MCF 10A (cell line): Measurements from ENCODE around the gene AGL. TPM values are rescaled to one million over a fixed set of nuclear protein-coding genes. Genes with fewer than 3 reads are reported as not detected.
"Not testable (repeated sequence)": the region's sequence is repeated elsewhere in the genome, so short reads cannot be mapped to it uniquely, and the experiment has no call there.

Source experiments
- BruUV-seq: library from RNA; stranded (reverse); fragments of 400-500 nt; replicated peaks from 2 replicates; lab custom pipeline; 2021; lab: Mats Ljungman, UMichigan
- CTCF ChIA-PET: fragments of 300-600 bp; sonication (Branson Sonifier 250); formaldehyde crosslinking; extraction: SDS; loops from one replicate; lab custom pipeline; 2021; ENCODE audit warnings: antibody characterized with exemption, inconsistent platforms; lab: Yijun Ruan, JAX
- POLR2A ChIA-PET: fragments of 300-600, 350-650 bp; sonication (Branson Sonifier 250); formaldehyde crosslinking; extraction: SDS; loops from one replicate; lab custom pipeline; 2020; ENCODE audit warnings: antibody characterized with exemption, inconsistent platforms; lab: Yijun Ruan, JAX
- DNase-seq: peaks from one replicate; pipeline ENCODE4 v3.0.0-alpha.2; 2018; ENCODE audit not compliant: unreplicated experiment
- H3K27ac Mint-ChIP-seq: one replicate; pipeline ENCODE4 v1.8.0; 2022; ENCODE audit warnings: mild to moderate bottlenecking, low read depth, mixed read lengths; ENCODE audit not compliant: unreplicated experiment
- H3K27me3 Mint-ChIP-seq: one replicate; pipeline ENCODE4 v1.8.0; 2022; ENCODE audit warnings: mixed read lengths; ENCODE audit not compliant: insufficient read depth, unreplicated experiment
- H3K36me3 Mint-ChIP-seq: one replicate; pipeline ENCODE4 v1.8.0; 2022; ENCODE audit warnings: mild to moderate bottlenecking, moderate library complexity, mixed read lengths; ENCODE audit not compliant: insufficient read depth, unreplicated experiment
- H3K4me1 Mint-ChIP-seq: one replicate; pipeline ENCODE4 v1.8.0; 2022; ENCODE audit warnings: mixed read lengths; ENCODE audit not compliant: insufficient read depth, unreplicated experiment
- H3K4me3 Mint-ChIP-seq: one replicate; pipeline ENCODE4 v1.8.0; 2022; ENCODE audit warnings: mild to moderate bottlenecking, moderate library complexity, mixed read lengths; ENCODE audit not compliant: unreplicated experiment
- H3K9me3 Mint-ChIP-seq: one replicate; pipeline ENCODE4 v1.8.0; 2022; ENCODE audit warnings: mixed read lengths; ENCODE audit not compliant: unreplicated experiment
- intact Hi-C: fragments of 100-400 bp; cut with micrococcal nuclease; formaldehyde crosslinking; loops from 2 replicates; pipeline ENCODE4 v1.14.1; 2022
- total RNA-seq: library from RNA; stranded (reverse); gene quantifications from 2 replicates; pipeline ENCODE4 v1.2.3, GENCODE V29; 2022
- TF ChIP-seq, protein P1 (sequence below): fragments of 200-600 bp; IDR thresholded peaks from one replicate; pipeline ENCODE4 v1.8.0; 2022; ENCODE audit warnings: antibody characterized with exemption, mild to moderate bottlenecking; ENCODE audit not compliant: unreplicated experiment

The AGL gene
- total RNA-seq, 1 experiment from 2014 or later, result 8.9 TPM

DNA sequence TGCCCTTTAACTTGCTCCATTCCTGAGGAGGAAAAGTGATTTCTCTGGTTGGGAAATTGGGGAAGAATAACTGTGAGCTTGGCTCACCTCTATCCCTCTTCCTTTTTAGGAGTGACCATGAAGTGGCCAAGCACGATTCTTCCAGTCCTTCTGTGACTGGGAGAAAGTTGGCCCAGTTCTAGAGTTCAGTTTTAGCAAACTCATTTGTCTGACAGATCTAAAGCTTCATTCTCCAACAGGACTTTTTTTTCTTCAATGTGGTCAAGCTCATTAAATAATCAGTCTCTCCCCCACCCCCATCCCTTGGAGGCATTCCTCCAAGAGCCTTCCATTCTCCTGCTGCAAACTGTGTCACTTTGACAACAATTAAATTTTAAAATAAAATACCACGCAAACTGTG, 6.4 kb upstream of the AGL start:
- POLR2A ChIA-PET, result interaction anchor here (2.1 kb wide), 1 partner anchor 9 kb away, joined by 5 read pairs; no protein-coding TSS in a partner anchor
- H3K4me3 Mint-ChIP-seq, result no peak overlapping the region
- H3K27ac Mint-ChIP-seq, result no peak overlapping the region
- intact Hi-C loops, result no loop called here
- CTCF ChIA-PET, result interaction anchor here (0.5 to 1.0 kb wide), 3 partner anchors 42 to 620 kb away, joined by 3 to 4 read pairs (median 3); no protein-coding TSS in a partner anchor
- H3K9me3 Mint-ChIP-seq, result peaks cover 13% of the 10 kb centered on the region
- no peaks in the 10 kb centered on the region for H3K4me1 Mint-ChIP-seq
- no peak for DNase-seq
- no TSS peak for BruUV-seq
- TF ChIP-seq, protein P1, sequence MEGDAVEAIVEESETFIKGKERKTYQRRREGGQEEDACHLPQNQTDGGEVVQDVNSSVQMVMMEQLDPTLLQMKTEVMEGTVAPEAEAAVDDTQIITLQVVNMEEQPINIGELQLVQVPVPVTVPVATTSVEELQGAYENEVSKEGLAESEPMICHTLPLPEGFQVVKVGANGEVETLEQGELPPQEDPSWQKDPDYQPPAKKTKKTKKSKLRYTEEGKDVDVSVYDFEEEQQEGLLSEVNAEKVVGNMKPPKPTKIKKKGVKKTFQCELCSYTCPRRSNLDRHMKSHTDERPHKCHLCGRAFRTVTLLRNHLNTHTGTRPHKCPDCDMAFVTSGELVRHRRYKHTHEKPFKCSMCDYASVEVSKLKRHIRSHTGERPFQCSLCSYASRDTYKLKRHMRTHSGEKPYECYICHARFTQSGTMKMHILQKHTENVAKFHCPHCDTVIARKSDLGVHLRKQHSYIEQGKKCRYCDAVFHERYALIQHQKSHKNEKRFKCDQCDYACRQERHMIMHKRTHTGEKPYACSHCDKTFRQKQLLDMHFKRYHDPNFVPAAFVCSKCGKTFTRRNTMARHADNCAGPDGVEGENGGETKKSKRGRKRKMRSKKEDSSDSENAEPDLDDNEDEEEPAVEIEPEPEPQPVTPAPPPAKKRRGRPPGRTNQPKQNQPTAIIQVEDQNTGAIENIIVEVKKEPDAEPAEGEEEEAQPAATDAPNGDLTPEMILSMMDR, result no peak
- H3K36me3 Mint-ChIP-seq, result no peaks in the 10 kb centered on the region
- H3K27me3 Mint-ChIP-seq, result no peaks in the 10 kb centered on the region

DNA sequence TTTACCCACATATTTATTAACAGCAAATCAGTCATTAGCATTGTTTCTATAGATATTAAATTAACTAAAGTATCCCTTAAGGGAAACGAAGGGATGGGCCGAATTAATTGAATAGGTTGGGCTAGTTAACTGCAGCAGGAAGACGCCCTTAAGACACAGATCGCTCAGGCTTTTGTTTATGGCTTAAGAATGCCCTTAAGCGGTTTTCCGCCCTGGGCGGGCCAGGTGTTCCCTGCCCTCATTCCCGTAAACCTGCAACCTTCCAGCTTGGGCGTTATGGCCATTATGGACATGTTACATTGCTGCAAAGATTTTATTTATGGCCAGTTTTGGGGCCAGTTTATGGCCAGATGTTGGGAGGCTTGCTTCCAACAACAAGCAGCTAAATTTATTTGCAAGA, 5.0 kb upstream of the AGL start:
- intact Hi-C loops, POLR2A ChIA-PET, H3K27ac Mint-ChIP-seq, H3K36me3 Mint-ChIP-seq, H3K9me3 Mint-ChIP-seq, BruUV-seq, DNase-seq, H3K27me3 Mint-ChIP-seq, H3K4me3 Mint-ChIP-seq, H3K4me1 Mint-ChIP-seq: not testable (repeated sequence)
- CTCF ChIA-PET, result interaction anchor here (0.9 kb wide), 1 partner anchor 20 kb away, joined by 3 read pairs; no protein-coding TSS in a partner anchor

DNA sequence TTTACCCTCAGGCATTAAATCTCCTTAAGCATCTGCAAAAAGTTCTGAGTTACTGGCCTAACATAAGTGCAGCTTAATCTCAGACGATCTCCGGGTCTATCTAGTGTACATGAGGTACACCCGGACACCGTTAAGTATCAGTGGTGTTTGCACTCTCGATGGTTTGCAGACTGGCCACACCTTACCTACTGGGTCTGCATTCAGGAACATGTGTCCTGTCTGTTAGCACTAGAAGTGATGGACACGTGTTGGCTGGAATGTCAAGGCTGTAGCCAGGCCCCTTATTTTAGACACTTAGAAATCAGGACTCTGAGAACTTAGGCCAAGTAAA, 783 bp upstream of the AGL start:
- H3K4me1 Mint-ChIP-seq, result peaks cover 14% of the 10 kb centered on the region
- BruUV-seq, result TSS peak; percentile 68
- POLR2A ChIA-PET, result interaction anchor here (0.7 to 4.5 kb wide), 9 partner anchors 10 to 417 kb away, joined by 3 to 34 read pairs (median 8); partner anchors contain the start of genes FRRS1, RTCA, SASS6 and SLC35A3
- no peaks in the 10 kb centered on the region for H3K9me3 Mint-ChIP-seq
- H3K36me3 Mint-ChIP-seq, result peaks cover 8% of the 10 kb centered on the region
- H3K27me3 Mint-ChIP-seq, result no peaks in the 10 kb centered on the region
- H3K27ac Mint-ChIP-seq, result peak overlapping the region; percentile 85
- peak overlapping the region; percentile 93 for H3K4me3 Mint-ChIP-seq
- DNase-seq, result peak; percentile 31
- intact Hi-C loops, result no loop called here
- CTCF ChIA-PET, result interaction anchor here (0.7 kb wide), 1 partner anchor 610 kb away, joined by 4 read pairs; no protein-coding TSS in a partner anchor
- TF ChIP-seq, protein P1, result no peak

DNA sequence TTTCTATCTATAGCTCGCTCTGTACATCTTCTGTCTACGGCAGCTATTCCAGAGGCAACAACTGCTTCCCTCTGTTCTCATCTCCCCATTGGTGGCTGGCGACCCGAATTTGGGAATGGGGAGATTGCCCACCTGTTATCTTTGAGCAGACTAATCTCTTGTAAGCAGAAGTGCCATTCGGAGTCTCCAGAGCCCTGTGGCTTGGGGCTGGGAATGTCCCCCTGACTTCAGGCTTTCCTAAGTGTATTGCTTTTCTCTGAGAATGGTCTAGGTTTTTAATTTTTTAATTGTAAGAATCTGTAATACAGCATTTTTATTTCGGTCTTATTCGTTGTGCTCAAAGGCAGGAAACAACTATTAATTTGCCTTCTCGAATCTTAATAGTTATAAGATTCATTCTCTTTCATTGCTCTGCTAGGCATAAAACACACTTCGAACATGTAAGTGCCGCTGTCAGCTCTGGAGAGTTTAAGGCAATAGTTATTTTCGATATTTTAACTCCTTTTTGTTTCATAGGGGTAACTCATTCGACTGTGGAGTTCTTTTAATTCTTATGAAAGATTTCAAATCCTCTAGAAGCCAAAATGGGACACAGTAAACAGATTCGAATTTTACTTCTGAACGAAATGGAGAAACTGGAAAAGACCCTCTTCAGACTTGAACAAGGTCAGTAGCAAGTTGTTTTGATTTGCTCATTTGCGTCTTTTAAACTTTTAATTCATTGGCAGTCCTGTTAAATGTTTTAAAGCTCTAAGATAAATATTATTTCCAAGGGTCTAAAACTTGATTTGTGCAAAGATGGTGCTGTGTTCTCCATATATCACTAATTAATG, 514 bp downstream of the AGL start:
- TF ChIP-seq, protein P1, result no peak
- ChIA-PET POLR2A (interaction anchor here (0.6 to 4.5 kb wide), 18 partner anchors 10 to 1314 kb away, joined by 3 to 34 read pairs (median 4); partner anchors contain the start of genes DBT, FRRS1, RTCA and SASS6), CTCF (interaction anchor here (0.6 kb wide), 2 partner anchors 13 to 605 kb away, joined by 3 read pairs; no protein-coding TSS in a partner anchor)
- H3K9me3 Mint-ChIP-seq, result no peaks in the 10 kb centered on the region
- intact Hi-C loops, result loop anchor here (1.0 to 2.0 kb wide), 2 partner anchors 122 to 188 kb away; a partner anchor contains a TSS
- peaks cover 17% of the 10 kb centered on the region for H3K36me3 Mint-ChIP-seq
- BruUV-seq, result TSS peak; percentile 49
- DNase-seq, result peak; percentile 26
- H3K27me3 Mint-ChIP-seq, result no peaks in the 10 kb centered on the region
- H3K4me3 Mint-ChIP-seq, result peak overlapping the region; percentile 93
- H3K27ac Mint-ChIP-seq, result peak overlapping the region; percentile 85
- H3K4me1 Mint-ChIP-seq, result peaks cover 14% of the 10 kb centered on the region
